ENCODE data around the gene CAPN11.
A peak's percentile ranks its signal among the peaks of the same experiment; 100 is the strongest.

Gene CAPN11

GRCh38 chr6:44158770-44159228 is at the start of gene CAPN11:
CAPN11 (plus strand) TSS chr6:44158820; CDS start chr6:44158849, 29 bp downstream.
- no peak for DNase-seq

DNA sequence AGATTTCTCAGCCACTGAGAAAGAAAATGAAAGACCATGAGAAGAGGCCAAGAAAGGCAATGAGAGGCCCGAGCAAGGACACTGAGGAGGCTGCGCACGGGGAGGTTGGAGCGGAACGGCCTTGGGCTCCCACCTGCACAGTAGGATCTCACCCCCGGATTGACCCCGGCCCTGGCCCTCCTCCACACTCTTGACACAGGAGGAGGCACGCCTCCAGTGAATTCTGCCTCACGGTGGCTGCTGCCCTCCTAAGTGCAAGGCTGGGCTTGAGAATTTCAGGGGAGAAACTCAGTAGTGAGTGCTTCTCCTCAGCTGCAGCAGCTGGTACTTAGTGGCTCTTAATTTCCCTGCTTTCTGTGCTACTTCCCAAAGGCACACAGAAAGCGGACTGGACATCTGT is 49.4 kb upstream of the CAPN11 start:
- no peak for DNase-seq

DNA sequence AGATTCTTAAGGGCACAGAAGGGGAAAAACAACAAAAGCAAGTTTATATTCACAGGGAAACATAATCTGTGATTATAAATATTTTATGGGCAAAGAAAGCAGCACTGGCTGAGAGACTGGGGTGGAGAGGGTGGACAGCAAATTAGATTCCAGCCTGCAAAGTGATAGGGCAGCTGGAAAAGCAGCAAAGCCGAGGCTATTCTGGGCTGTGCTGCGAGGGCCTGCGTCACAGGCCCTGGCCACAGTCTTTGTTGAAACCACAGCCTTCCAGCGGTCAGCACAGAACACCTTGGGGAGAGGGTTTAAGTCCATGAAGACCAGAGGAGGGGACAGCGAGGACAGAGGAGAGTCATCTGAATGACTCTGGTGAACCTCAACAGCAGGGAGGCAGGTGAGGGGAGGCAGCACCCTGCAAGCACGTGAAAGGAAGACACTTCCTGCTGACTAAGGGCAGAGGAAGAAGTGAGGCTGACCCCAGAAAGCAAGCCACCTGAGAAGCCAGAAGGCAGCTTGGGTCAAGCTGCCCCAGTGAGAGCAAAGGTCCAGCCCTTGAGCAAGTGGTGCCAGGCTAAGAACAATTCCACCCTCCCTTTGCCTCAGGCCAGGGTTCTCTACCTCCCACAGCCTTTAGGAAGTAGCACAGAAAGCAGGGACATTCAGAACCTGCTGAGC is 48.5 kb upstream of the CAPN11 start:
- DNase-seq = no peak

DNA sequence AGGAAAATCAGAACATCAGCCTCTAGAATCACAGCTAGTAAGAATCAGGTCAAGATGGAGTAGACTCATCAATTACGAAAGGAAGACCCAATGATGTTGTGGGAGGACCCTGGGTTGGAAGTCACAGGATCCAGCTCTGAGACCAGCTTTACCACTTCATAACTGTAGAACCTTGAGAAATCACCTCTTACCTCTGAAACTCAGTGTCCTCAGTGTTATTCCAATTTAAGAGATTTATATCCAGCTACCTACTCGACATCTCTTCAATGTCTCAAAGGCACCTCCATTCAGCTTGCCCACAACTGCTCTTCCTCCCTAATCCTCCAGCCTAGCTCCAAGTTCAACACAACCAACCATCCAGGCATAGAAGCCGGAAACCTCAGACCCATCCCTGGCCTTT is 47.7 kb upstream of the CAPN11 start:
- DNase-seq = no peak

GRCh38 chr6:44111434-44112417 is 46.9 kb upstream of the CAPN11 start:
- DNase-seq = no peak

DNA sequence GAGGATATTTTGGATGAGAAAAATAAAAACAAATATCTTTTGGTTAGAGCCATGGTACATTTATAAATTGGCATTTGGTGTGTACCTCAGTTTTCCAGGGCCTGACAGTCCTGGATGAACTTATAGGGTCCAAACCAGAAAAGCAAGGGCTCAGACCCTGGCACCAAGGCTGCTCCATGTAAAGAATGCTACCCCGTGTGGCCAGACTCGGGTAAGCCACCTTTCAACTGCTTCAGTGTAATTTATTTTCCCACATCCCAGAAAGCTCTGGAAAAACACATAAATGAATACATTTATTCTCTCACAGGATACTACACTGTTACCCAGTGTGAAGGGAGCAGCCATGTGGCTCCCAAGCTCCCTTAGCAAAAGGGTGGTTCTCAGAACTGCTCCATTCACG is 45.2 kb upstream of the CAPN11 start:
- DNase-seq = no peak

DNA sequence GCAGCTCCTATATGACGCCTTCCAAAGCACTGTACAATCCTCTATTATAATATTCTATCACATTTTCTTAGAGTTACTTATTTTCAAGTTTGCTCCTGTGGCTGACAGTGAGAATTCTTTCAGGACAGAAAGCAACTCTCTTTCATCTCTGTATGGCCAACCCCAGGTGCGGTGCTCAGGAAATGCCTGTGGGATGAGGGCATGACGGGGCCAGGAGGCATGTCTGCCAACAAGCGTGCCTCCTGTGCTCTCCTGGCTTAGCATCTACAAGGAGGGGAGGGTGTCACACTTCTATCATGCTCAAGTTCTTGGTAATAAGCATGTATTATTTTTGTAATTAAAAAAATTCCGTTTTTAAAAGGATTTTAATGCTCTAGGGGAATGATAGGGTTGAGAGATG is 42.8 kb upstream of the CAPN11 start:
- DNase-seq = no peak

DNA sequence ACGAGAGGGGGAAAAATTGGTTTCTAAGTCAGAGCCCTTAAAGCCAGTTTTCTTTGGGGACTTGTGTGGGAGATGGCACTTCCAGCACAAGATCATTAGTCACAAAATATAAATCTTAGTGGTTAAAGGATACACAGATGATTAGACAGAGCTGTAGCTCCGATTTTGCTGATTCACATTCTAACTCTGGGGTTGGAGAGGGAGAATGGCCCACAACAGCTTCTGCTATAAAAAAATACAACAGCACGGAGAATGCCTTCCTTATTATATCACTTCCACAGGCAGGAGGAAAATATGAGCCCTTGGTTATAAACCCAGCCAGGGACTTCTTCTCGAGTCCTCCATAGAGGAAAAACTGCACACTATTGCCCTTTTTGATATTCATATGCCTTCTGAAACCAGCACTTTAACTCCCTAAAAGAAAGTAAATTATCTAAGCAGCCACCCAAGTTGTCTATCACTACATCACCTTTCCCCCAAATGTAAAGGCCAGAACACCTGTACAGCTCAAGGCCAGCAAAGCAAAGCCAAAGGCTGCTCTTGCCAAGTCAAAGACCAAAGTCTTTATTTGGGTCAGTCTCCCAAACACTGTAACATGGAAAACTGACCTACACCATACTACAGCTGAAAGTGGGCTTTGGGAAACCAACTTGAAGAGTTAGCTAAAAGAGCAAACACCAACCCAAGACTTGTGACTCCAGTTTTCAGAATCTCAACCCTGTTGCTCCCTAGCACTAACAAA is 41.8 kb upstream of the CAPN11 start:
- DNase-seq = no peak

DNA sequence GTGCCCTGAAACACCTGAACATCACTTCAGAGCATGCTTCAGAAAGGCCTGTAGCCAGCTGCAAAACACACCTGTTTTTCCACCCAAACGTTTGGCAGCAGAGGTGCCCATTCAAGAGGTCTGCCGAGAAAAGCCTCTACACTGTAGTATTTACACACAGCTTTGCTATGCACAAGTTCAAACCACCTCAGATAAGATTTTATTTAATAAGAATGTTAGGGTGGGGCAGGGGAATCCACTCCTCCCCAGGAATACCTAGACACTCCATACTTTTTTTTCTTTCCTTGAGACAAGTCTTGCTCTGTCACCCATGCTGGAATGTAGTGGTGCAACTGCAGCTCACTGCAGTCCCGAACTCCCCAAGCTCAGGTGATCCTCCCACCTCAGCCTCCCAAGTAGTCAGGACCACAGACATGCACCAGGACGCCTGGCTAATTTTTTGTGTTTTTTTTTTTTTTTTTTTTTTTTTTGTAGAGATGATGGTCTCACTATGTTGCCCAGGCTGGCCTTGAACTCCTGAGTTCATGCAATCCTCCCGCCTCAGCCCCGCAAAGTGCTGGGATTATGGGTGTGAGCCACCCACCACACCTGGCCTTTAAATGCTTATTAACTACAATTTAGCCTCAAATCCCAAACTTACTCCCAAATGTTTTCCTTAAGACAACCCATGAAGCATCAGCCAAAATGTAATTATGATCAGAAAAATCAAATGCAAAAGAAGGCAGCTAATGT is 41.1 kb upstream of the CAPN11 start:
- DNase-seq = no peak

DNA sequence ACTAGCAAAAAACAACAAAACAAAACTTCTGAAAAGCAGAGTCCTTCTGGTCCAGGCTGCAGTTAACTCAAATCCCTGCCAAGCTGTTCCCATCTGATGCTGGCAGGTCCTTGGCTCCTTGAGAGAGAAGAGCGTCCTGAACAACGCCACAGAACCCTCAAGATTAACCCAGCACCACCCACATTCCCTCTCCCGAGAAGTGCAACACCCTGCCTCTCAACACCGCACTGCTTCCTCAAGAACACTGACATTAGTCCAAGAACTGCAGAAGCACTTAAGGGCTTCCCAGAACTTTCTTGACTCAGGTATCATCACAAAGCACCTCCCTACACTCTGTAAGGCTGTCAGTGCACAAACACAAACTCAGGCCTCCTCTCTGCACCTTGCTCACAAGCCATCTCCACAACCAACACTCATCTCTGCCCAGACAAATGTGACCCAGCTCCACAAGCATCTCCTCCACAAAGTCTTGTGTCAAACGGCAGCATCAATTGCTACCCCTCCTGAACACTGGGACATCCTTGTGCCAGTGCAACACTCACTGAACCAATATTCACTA is 38.8 kb upstream of the CAPN11 start:
- no peak for DNase-seq

DNA sequence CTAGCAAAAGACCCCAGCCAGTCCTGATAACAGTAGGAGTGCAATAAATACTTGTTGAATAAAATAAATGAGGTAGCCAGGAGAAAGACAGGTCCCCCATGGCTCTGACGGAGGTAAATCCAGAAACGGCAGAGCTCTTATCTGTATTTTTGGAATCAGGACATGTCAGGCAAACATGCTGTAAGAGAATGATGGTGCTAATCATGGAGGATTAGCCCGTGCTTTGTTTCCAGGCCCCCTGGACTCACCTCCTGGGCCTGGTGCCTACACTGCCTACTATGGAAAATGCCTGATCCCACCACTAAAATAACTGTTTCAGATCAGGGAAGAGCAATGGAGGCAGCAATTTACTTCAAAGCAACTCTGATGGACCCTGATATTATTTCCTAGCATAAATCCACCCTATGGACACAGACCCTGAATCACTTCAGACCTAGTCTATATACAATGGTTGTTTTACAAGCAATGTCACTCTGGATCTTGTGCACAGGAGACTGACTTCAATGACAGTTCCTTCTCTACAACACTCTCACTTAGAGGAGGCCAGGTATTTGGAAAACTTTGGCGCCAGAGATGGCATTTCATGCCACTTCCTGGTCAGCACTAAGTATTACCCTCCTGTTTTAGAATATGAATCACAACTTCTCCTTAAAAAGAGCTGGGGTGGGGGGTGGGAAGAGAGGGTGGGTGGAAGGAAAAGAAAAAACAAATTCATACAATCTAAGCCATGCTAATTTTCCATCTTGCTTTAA is 37.8 kb upstream of the CAPN11 start:
- no peak for DNase-seq

- peak; percentile 53 for DNase-seq
These were observed 35.8 kb upstream of the CAPN11 start for GRCh38 chr6:44122801-44123200.

GRCh38 chr6:44123544-44123943 is 35.1 kb upstream of the CAPN11 start:
- DNase-seq = peak; percentile 12

GRCh38 chr6:44126320-44127149 is 32.1 kb upstream of the CAPN11 start:
- DNase-seq = peak; percentile 78

- DNase-seq = peak; percentile 93
These were observed 31.2 kb upstream of the CAPN11 start, which contains the start of the genes MRPL14 and TMEM63B for GRCh38 chr6:44127186-44128019. MRPL14 (minus strand) TSS chr6:44127452; CDS start chr6:44116611, 10,841 bp downstream. TMEM63B (plus strand) TSS chr6:44127554; CDS start chr6:44134585, 7,031 bp downstream.

DNA sequence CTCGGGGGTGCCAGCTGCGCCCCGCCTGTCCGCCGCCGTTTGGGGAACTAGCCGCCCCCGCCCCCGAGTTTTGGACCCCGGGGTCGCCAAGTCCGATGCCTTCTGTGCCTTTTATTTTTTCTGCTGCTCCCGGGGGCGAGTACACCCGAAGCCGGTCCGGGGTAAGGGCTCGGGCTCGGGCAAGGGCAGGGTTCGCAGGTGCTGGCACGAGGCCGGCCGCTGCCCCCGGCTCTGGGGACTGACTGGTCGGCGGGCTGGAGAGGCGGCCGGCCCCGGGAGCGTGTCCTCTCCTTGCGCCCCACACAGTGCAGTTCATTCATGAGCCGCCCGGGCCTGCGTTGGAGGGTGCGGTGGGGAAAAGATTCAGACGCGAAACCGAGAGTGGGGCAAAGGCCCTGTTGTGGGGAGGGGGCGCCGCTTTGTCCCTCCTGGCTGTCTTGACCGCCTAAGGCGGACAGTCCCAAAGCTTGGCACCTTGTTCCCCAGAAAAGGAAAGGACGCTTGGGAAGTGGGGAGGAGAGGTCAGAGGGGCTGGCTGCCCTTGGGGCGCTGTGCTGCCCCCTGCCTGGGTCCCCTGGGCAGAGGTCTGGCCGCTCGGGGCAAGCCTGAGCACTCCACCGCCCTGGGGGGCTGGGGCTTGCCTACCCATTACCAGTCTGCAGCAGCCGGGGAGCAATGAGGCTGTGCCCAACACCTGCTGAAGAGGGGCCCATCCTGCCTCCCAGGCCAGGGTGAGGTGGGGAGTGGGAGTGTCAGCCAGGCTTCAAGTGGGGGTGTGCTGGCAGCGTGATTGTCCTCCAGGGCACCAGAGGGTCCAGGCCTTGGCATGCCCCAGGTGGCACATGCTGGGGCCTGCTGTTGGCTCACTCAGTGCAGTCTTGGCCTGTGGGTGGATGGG is 30.4 kb upstream of the CAPN11 start:
- DNase-seq = no peak

DNA sequence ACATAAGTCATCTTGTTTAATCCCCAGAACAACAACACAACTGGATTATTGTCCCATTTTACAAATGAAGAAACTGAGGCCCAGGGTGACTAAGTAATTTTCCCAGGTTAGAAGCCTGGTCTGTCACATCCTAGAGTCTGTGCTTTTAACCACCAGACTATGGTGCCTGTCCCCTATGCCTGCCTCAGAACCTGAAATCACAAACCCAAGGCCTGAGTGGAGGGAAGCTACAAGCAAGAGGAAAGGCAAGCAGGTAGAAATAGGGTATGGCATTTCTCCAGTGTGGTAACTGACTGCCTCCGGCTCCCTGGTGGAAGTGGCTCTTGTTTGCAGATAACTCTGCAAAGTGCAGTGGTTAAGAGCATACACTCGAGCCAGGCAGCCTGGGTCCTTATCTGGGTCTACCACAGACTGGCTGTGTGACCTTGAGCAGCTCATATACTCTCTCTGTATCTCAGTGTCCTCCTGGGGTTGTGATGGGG is 28.7 kb upstream of the CAPN11 start:
- no peak for DNase-seq

DNA sequence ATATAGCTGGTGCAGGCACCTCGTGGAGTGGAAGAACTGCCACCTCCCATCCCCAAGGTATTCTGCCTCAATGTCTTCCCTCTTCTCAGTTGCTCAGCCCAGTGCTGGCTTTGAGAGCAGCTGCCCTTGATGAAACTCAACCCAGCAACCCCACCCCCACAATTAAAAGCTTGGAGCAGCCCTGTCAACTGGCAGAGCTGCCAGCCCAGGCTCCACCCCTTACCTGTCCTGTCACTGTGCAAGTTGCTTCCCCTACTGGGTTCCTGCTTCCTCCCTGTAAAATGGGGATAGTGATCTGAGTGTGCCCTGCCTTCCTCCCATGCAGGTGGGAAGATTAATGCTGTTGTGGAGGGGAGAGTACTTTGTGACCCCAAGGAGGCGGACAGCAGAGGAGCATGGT is 26.7 kb upstream of the CAPN11 start:
- DNase-seq = no peak

Measured in CD4-positive, alpha-beta T cell treated with Interleukin-10 for 1 hour (primary cell).